OCI-LY7 (cell line): Measurements from ENCODE around the gene ZNF526. TPM values are rescaled to one million over a fixed set of nuclear protein-coding genes. Genes with fewer than 3 reads are reported as not detected.

Source experiments
- BruUV-seq: library from RNA; stranded (reverse); fragments of 400-500 nt; replicated peaks from 2 replicates; lab custom pipeline; 2021; lab: Mats Ljungman, UMichigan
- CTCF ChIA-PET: fragments of 300-600 bp; sonication (Branson Sonifier 250); formaldehyde crosslinking; loops from one replicate; lab custom pipeline; 2022; ENCODE audit warnings: antibody characterized with exemption; ENCODE audit not compliant: unreplicated experiment; lab: Charles Lee
- POLR2A ChIA-PET: fragments of 300-600 bp; sonication (Branson Sonifier 250); formaldehyde crosslinking; loops from one replicate; lab custom pipeline; 2022; ENCODE audit warnings: antibody characterized with exemption; lab: Charles Lee
- DNase-seq: peaks from one replicate; pipeline ENCODE4 v3.0.0-alpha.2; 2015; ENCODE audit warnings: low spot score
- H2AFZ ChIP-seq: fragments of 200-600 bp; sonication (generic), shearing (Covaris generic); 2 replicates; pipeline ENCODE4 v1.6.1; 2014; ENCODE audit warnings: mild to moderate bottlenecking, antibody characterized with exemption, low read length, moderate library complexity
- H3K27ac ChIP-seq: fragments of 200-600 bp; sonication (generic); 2 replicates; pipeline ENCODE4 v1.5.1; 2014; ENCODE audit warnings: mixed run types, low read depth, mild to moderate bottlenecking, moderate library complexity, low read length, inconsistent platforms; ENCODE audit not compliant: poor library complexity, severe bottlenecking
- H3K36me3 ChIP-seq: fragments of 200-600 bp; sonication (generic); 2 replicates; pipeline ENCODE4 v1.6.1; 2014; ENCODE audit warnings: mild to moderate bottlenecking, antibody characterized with exemption, low read length, moderate library complexity, mixed read lengths; ENCODE audit not compliant: insufficient read depth
- H3K4me1 ChIP-seq: fragments of 200-600 bp; sonication (generic); 2 replicates; pipeline ENCODE4 v1.5.1; 2014; ENCODE audit warnings: mild to moderate bottlenecking, low read length; ENCODE audit not compliant: insufficient read depth, poor library complexity, severe bottlenecking
- H3K4me2 ChIP-seq: fragments of 200-600 bp; sonication (generic); 2 replicates; pipeline ENCODE4 v1.6.1; 2014; ENCODE audit warnings: mild to moderate bottlenecking, low read length
- H3K4me3 ChIP-seq: fragments of 200-600 bp; sonication (generic); 2 replicates; pipeline ENCODE4 v1.5.1; 2014; ENCODE audit warnings: mild to moderate bottlenecking, low read depth, low read length; ENCODE audit not compliant: poor library complexity, severe bottlenecking
- H3K79me2 ChIP-seq: fragments of 200-600 bp; sonication (generic); 2 replicates; pipeline ENCODE4 v1.6.1; 2016; ENCODE audit warnings: low read depth, mild to moderate bottlenecking, low read length, moderate library complexity, mixed read lengths; ENCODE audit not compliant: insufficient read depth
- H3K9me2 ChIP-seq: fragments of 200-600 bp; sonication (generic); 2 replicates; pipeline ENCODE4 v1.6.1; 2016; ENCODE audit warnings: mild to moderate bottlenecking, low read length, mixed read lengths; ENCODE audit not compliant: insufficient read depth
- H3K9me3 ChIP-seq: fragments of 200-600 bp; sonication (generic); 2 replicates; pipeline ENCODE4 v1.6.1; 2014; ENCODE audit warnings: mild to moderate bottlenecking, mixed run types, low read length, mixed read lengths
- H4K20me1 ChIP-seq: fragments of 200-600 bp; sonication (generic); 2 replicates; pipeline ENCODE4 v1.6.1; 2014; ENCODE audit warnings: mild to moderate bottlenecking, antibody characterized with exemption, low read length, moderate library complexity, mixed read lengths; ENCODE audit not compliant: insufficient read depth
- CTCF ChIP-seq: fragments of 200-600 bp; sonication (generic); conservative IDR thresholded peaks from 2 replicates; pipeline ENCODE4 v1.5.1; 2014; ENCODE audit warnings: mild to moderate bottlenecking, antibody characterized with exemption, low read length, moderate library complexity, mixed read lengths
- EZH2phosphoT487 ChIP-seq: fragments of 200-600 bp; sonication (generic); IDR thresholded peaks from 2 replicates; pipeline ENCODE4 v1.6.1; 2018; ENCODE audit warnings: low read depth, borderline replicate concordance, mild to moderate bottlenecking, mixed run types, antibody characterized with exemption, low read length, moderate library complexity, mixed read lengths
- intact Hi-C: fragments of 100-400 bp; cut with micrococcal nuclease; formaldehyde crosslinking; loops from one replicate; pipeline ENCODE4 v1.10.0; 2022; ENCODE audit not compliant: unreplicated experiment
- total RNA-seq, 2 experiments: library from RNA; depleted of rRNA in 1 of 2; stranded (reverse); fragments of >200 nt in 1 of 2; shearing (Covaris generic) in 1 of 2; gene quantifications; 2 replicates each; pipeline ENCODE4 v1.2.3, GENCODE V29; 2014 to 2022

Gene ZNF526
- total RNA-seq, 2 experiments from 2014 or later = 9.0 to 12.7 TPM

DNA sequence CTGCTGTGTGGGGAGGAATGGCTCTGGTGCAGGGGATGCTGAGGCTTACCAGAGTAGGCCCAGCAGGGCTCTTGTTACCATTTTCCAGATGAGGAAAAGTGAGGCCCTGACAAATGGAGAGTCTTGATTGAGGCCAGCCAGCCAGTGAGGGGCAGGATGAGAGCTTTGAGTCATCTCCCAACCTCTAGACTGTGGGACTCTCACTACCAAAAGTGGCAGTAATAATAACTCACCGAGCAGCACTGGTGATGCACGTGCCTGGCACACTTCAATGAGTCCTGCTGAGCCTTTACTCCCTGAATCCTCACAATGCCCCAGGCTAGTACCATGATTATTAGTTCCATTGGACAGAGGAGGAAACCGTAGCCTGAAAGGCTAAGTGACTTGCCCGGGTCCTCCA lies 56.7 kb downstream of the ZNF526 start:
- no TSS peak for BruUV-seq
- Histone ChIP-seq H3K4me1 (peaks cover 25% of the 10 kb centered on the region), H2AFZ (no peak overlapping the region), H3K4me2 (no peak overlapping the region), H3K9me3 (no peaks in the 10 kb centered on the region), H3K27ac (no peak overlapping the region), H3K79me2 (no peaks in the 10 kb centered on the region), H3K36me3 (0 out of 2 replicates have a peak, but pooled peaks cover 8% of the 10 kb centered on the region), H3K9me2 (no peaks in the 10 kb centered on the region), H4K20me1 (no peaks in the 10 kb centered on the region), H3K4me3 (no peak overlapping the region)
- ChIA-PET POLR2A (no interaction called here), CTCF (no interaction called here)
- TF ChIP-seq CTCF = no peak
- no peak for TF ChIP-seq EZH2phosphoT487
- no peak for DNase-seq
- intact Hi-C loops = no loop called here

Other genes starting within 250 kb of the ZNF526 start
- gene ATP1A3, start 226.1 kb upstream of the ZNF526 start, total RNA-seq (2014; rRNA removed; shearing (Covaris generic)) = 3.1 and 9.3 TPM in 2 replicates
- 33.0 and 33.3 TPM in 2 replicates for gene ATP1A3, start 226.1 kb upstream of the ZNF526 start, total RNA-seq (2022)
- gene GRIK5, start 150.1 kb upstream of the ZNF526 start, total RNA-seq (2014; rRNA removed; shearing (Covaris generic)) = 0.73 and 0.77 TPM in 2 replicates
- gene GRIK5, start 150.1 kb upstream of the ZNF526 start, total RNA-seq (2022) = 1.1 and 1.3 TPM in 2 replicates
- gene ZNF574, start 144.1 kb upstream of the ZNF526 start, total RNA-seq (2014; rRNA removed; shearing (Covaris generic)) = 18.5 and 29.3 TPM in 2 replicates
- 14.5 and 16.6 TPM in 2 replicates for gene ZNF574, start 144.1 kb upstream of the ZNF526 start, total RNA-seq (2022)
- 28.6 and 33.5 TPM in 2 replicates for gene POU2F2, start 87.9 kb upstream of the ZNF526 start, total RNA-seq (2014; rRNA removed; shearing (Covaris generic))
- gene POU2F2, start 87.9 kb upstream of the ZNF526 start, total RNA-seq (2022) = 59.5 and 66.5 TPM in 2 replicates
- gene DEDD2, start 2.6 kb upstream of the ZNF526 start, total RNA-seq (2014; rRNA removed; shearing (Covaris generic)) = 29.6 and 41.9 TPM in 2 replicates
- gene DEDD2, start 2.6 kb upstream of the ZNF526 start, total RNA-seq (2022) = 15.5 and 18.6 TPM in 2 replicates
- 20.9 and 23.6 TPM in 2 replicates for gene GSK3A, start 22.3 kb downstream of the ZNF526 start, total RNA-seq (2014; rRNA removed; shearing (Covaris generic))
- 29.2 and 33.7 TPM in 2 replicates for gene GSK3A, start 22.3 kb downstream of the ZNF526 start, total RNA-seq (2022)
- 22.1 and 26.7 TPM in 2 replicates for gene ERF, start 34.8 kb downstream of the ZNF526 start, total RNA-seq (2014; rRNA removed; shearing (Covaris generic))
- gene ERF, start 34.8 kb downstream of the ZNF526 start, total RNA-seq (2022) = 33.5 and 36.6 TPM in 2 replicates
- gene CIC, start 48.9 kb downstream of the ZNF526 start, total RNA-seq (2014; rRNA removed; shearing (Covaris generic)) = 20.7 and 26.8 TPM in 2 replicates
- gene CIC, start 48.9 kb downstream of the ZNF526 start, total RNA-seq (2022) = 48.2 and 59.3 TPM in 2 replicates
- 1.4 TPM in 1 of 2 replicates, not detected in the other for gene PRR19, start 81.8 kb downstream of the ZNF526 start, total RNA-seq (2014; rRNA removed; shearing (Covaris generic))
- gene PRR19, start 81.8 kb downstream of the ZNF526 start, total RNA-seq (2022) = 0.40 and 0.70 TPM in 2 replicates
- gene PAFAH1B3, start 82.3 kb downstream of the ZNF526 start, total RNA-seq (2014; rRNA removed; shearing (Covaris generic)) = 54.9 and 62.1 TPM in 2 replicates
- gene PAFAH1B3, start 82.3 kb downstream of the ZNF526 start, total RNA-seq (2022) = 35.9 and 42.3 TPM in 2 replicates
- not detected in 2 replicates for gene TMEM145, start 93.0 kb downstream of the ZNF526 start, total RNA-seq (2014; rRNA removed; shearing (Covaris generic))
- 1.8 TPM in 2 replicates for gene TMEM145, start 93.0 kb downstream of the ZNF526 start, total RNA-seq (2022)
- gene MEGF8, start 105.3 kb downstream of the ZNF526 start, total RNA-seq (2014; rRNA removed; shearing (Covaris generic)) = 6.0 and 10.5 TPM in 2 replicates
- 14.7 and 17.2 TPM in 2 replicates for gene MEGF8, start 105.3 kb downstream of the ZNF526 start, total RNA-seq (2022)
- not detected in 2 replicates for gene CNFN, start 170.0 kb downstream of the ZNF526 start, total RNA-seq (2014; rRNA removed; shearing (Covaris generic))
- gene CNFN, start 170.0 kb downstream of the ZNF526 start, total RNA-seq (2022) = 0.81 and 0.95 TPM in 2 replicates
- 11.5 and 21.2 TPM in 2 replicates for gene LIPE, start 207.1 kb downstream of the ZNF526 start, total RNA-seq (2014; rRNA removed; shearing (Covaris generic))
- gene LIPE, start 207.1 kb downstream of the ZNF526 start, total RNA-seq (2022) = 35.6 and 39.3 TPM in 2 replicates
- not detected in 2 replicates for gene CXCL17, start 222.6 kb downstream of the ZNF526 start, total RNA-seq (2014; rRNA removed; shearing (Covaris generic))
- gene CXCL17, start 222.6 kb downstream of the ZNF526 start, total RNA-seq (2022) = not detected in 2 replicates